Pancreas (tissue), 10 donors: ENCODE measurements around the gene JADE2. TPM values are rescaled to one million over a fixed set of nuclear protein-coding genes. Genes with fewer than 3 reads are reported as not detected.

Experiments
- ATAC-seq, 4 donors: fragments of 200-7000 bp; cut with Tn5 transposase; one replicate each; pipeline versions ENCODE4 v1.8.0 to v1.9.1; 2020; ENCODE audit warnings: mild to moderate bottlenecking in 4 of 4, moderate library complexity in 4 of 4
- DNase-seq, 6 donors: peaks; one replicate each; pipeline ENCODE4 v3.0.0-alpha.2; 2020
- FAIRE-seq: peaks from 2 replicates; lab custom pipeline; 2012; peaks lifted over from hg19 to GRCh38; lab: Jason Lieb, UNC
- H3K27ac ChIP-seq, 4 donors: fragments of 200-600 bp; sonication (generic); 1 replicate in 3 of 4; 2 replicates in 1 of 4; pipeline versions ENCODE4 v1.5.0 to v1.8.0; 2020
- H3K27me3 ChIP-seq, 4 donors: fragments of 200-600 bp; one replicate each; pipeline ENCODE4 v1.8.0; 2021
- H3K36me3 ChIP-seq, 3 donors: fragments of 200-600 bp; sonication (generic) in 1 of 3; one replicate each; pipeline versions ENCODE4 v1.5.0 to v1.8.0; 2020 to 2021
- H3K4me1 ChIP-seq, 3 donors: fragments of 200-600 bp; one replicate each; pipeline ENCODE4 v1.8.0; 2021
- H3K4me3 ChIP-seq, 4 donors: fragments of 200-600 bp; sonication (generic) in 2 of 4; one replicate each; pipeline versions ENCODE4 v1.5.0 to v1.8.0; 2020 to 2021
- H3K9me3 ChIP-seq, 4 donors: fragments of 200-600 bp; one replicate each; pipeline ENCODE4 v1.8.0; 2021
- CTCF ChIP-seq, 4 donors: fragments of 200-600 bp; sonication (generic) in 3 of 4; IDR thresholded peaks; one replicate each; pipeline versions ENCODE4 v1.5.0 to v1.8.0; 2021; ENCODE audit warnings: antibody characterized with exemption in 4 of 4
- WGBS, 2 donors: extraction: QIAGEN DNeasy Blood & Tissue Kit; methylation state at CpG; one replicate each; pipeline ENCODE4 v1.1.7; 2013; 5-methylcytosine and 5-hydroxymethylcytosine counted together
- intact Hi-C, 3 donors: fragments of 100-400 bp; cut with DNase I; formaldehyde crosslinking; loops; one replicate each; pipeline versions ENCODE4 v1.11.1 to v1.14.2; 2022
- polyA plus RNA-seq, 2 donors: library from polyadenylated mRNA; stranded (reverse); fragments of 200-250 nt; gene quantifications; one replicate each; pipeline ENCODE4 v1.2.3, GENCODE V29; 2013
- total RNA-seq, 6 donors: library from RNA; stranded (reverse); fragmentation: NEBNext Ultra II Directional in 4 of 6; extraction: Animal tissue kit (Norgen Biotek cat#: 25700) in 4 of 6; gene quantifications; one replicate each; pipeline versions ENCODE4 v1.2.1 to v1.2.4, GENCODE V29; 2021 to 2023
- donor health status: healthy with polysubstance abuse.
- donor health status: DM: no; HTN: no; CAD: no; lungs with moderate emphysema.
- donor health status: DM: no; HTN: no; CAD: no.
- donor health status: control.
- donor health status: control.
- donor health status: Bipolar disorder and iron deficiency.
- donor health status: DM: yes; HTN: yes; CAD: no.
- donor health status: DM: no; HTN: no; CAD: no.
- donor health status: DM: no; HTN: no; CAD: no.
- donor health status: DM: yes; HTN: yes; CAD: no.

JADE2 gene
- total and polyA plus RNA-seq, 8 donors = 9.6 to 42.7 (median 26.6) TPM

GRCh38 chr5:134575316-134575715, 49.8 kb downstream of the JADE2 start:
- intact Hi-C loops = loop anchor here in 1 of 3 donors (10.0 kb wide), 2 partner anchors 191 to 541 kb away; no protein-coding TSS in a partner anchor
- no peak overlapping the region for H3K27ac ChIP-seq
- no peak for TF ChIP-seq CTCF (IDR thresholded peaks at IDR 0.05)
- peaks cover 0 to 11% (median 0%) of the 10 kb centered on the region in 3 donors for H3K4me1 ChIP-seq
- H3K36me3 ChIP-seq = peaks cover 9 to 46% (median 34%) of the 10 kb centered on the region in 3 donors
- 88% methylated on average over 2 of the region's 2 CpGs for WGBS, 2 donors
- no peaks in the 10 kb centered on the region for H3K27me3 ChIP-seq
- no peaks in the 10 kb centered on the region for H3K9me3 ChIP-seq
- no peak for DNase-seq
- FAIRE-seq = no peak
- H3K4me3 ChIP-seq = no peak overlapping the region
- no peak for ATAC-seq

GRCh38 chr5:134576386-134577021, 51.0 kb downstream of the JADE2 start:
- no peaks in the 10 kb centered on the region for H3K9me3 ChIP-seq
- intact Hi-C loops = loop anchor here in 1 of 3 donors (10.0 kb wide), 2 partner anchors 192 to 542 kb away; no protein-coding TSS in a partner anchor
- peaks cover 0 to 11% (median 0%) of the 10 kb centered on the region in 3 donors for H3K4me1 ChIP-seq
- no peak for TF ChIP-seq CTCF (IDR thresholded peaks at IDR 0.05)
- no peak overlapping the region for H3K4me3 ChIP-seq
- FAIRE-seq (no peak), DNase-seq (no peak), ATAC-seq (peak in 3 of 4 donors; percentile 10 to 37 (median 11))
- 58 to 69% methylated on average over 12 of the region's 12 CpGs for WGBS, 2 donors
- H3K27ac ChIP-seq = peak overlapping the region in 1 of 4 donors; percentile 41
- no peaks in the 10 kb centered on the region for H3K27me3 ChIP-seq
- peaks cover 9 to 46% (median 34%) of the 10 kb centered on the region in 3 donors for H3K36me3 ChIP-seq

GRCh38 chr5:134577022-134577795, 51.7 kb downstream of the JADE2 start:
- Histone ChIP-seq H3K27me3 (no peaks in the 10 kb centered on the region), H3K9me3 (no peaks in the 10 kb centered on the region), H3K27ac (peak overlapping the region in 1 of 4 donors; percentile 41), H3K4me3 (no peak overlapping the region), H3K36me3 (peaks cover 9 to 46% (median 34%) of the 10 kb centered on the region in 3 donors), H3K4me1 (peaks cover 0 to 11% (median 0%) of the 10 kb centered on the region in 3 donors)
- DNase-seq (peak in 3 of 6 donors; percentile 37 to 67 (median 41)), FAIRE-seq (no peak), ATAC-seq (peak; percentile 63 to 76 (median 66))
- 63% methylated on average over 10 of the region's 10 CpGs for WGBS, 2 donors
- intact Hi-C loops = loop anchor here in 1 of 3 donors (10.0 kb wide), 2 partner anchors 192 to 542 kb away; no protein-coding TSS in a partner anchor
- TF ChIP-seq CTCF (IDR thresholded peaks at IDR 0.05) = no peak

- 37 to 39% methylated on average over 17 of the region's 17 CpGs for WGBS, 2 donors
- TF ChIP-seq CTCF (IDR thresholded peaks at IDR 0.05) = peak; percentile 69 to 80 (median 72)
- peaks cover 9 to 40% (median 32%) of the 10 kb centered on the region in 3 donors for H3K36me3 ChIP-seq
Measured at GRCh38 chr5:134577796-134578577, 52.5 kb downstream of the JADE2 start.

More at GRCh38 chr5:134577796-134578577, 52.5 kb downstream of the JADE2 start:
- no peaks in the 10 kb centered on the region for H3K27me3 ChIP-seq
- ATAC-seq (peak; percentile 77 to 87 (median 84)), DNase-seq (peak; percentile 57 to 93 (median 82)), FAIRE-seq (no peak)
- peaks cover 0 to 11% (median 0%) of the 10 kb centered on the region in 3 donors for H3K4me1 ChIP-seq
- intact Hi-C loops = loop anchor here in 1 of 3 donors (10.0 kb wide), 2 partner anchors 193 to 543 kb away; no protein-coding TSS in a partner anchor
- H3K4me3 ChIP-seq = no peak overlapping the region
- H3K9me3 ChIP-seq = no peaks in the 10 kb centered on the region
- H3K27ac ChIP-seq = peak overlapping the region in 1 of 4 donors; percentile 8
